Left lung (tissue), 10 donors: ENCODE measurements around the gene PIK3C3. TPM values are rescaled to one million over a fixed set of nuclear protein-coding genes. Genes with fewer than 3 reads are reported as not detected.
"Not testable (repeated sequence)": the region's sequence is repeated elsewhere in the genome, so short reads cannot be mapped to it uniquely, and the experiment has no call there.

Experiments used
- ATAC-seq: fragments of 200-7000 bp; cut with Tn5 transposase; one replicate; pipeline ENCODE4 v1.9.1; 2020; ENCODE audit warnings: moderate library complexity
- DNase-seq, 4 donors: peaks; one replicate each; pipeline ENCODE4 v3.0.0-alpha.2; 2013 to 2020
- H3K27ac ChIP-seq, 2 donors: fragments of 200-600 bp; sonication (generic) in 1 of 2; one replicate each; pipeline versions ENCODE4 v1.5.0 to v1.8.0; 2020 to 2021
- H3K27me3 ChIP-seq, 2 donors: fragments of 200-600 bp; sonication (generic) in 1 of 2; one replicate each; pipeline versions ENCODE4 v1.5.0 to v1.8.0; 2020 to 2021
- H3K36me3 ChIP-seq, 2 donors: fragments of 200-600 bp; sonication (generic) in 1 of 2; one replicate each; pipeline versions ENCODE4 v1.5.0 to v1.8.0; 2020 to 2021
- H3K4me1 ChIP-seq, 2 donors: fragments of 200-600 bp; one replicate each; pipeline ENCODE4 v1.8.0; 2021
- H3K4me3 ChIP-seq, 2 donors: fragments of 200-600 bp; sonication (generic) in 1 of 2; one replicate each; pipeline versions ENCODE4 v1.5.0 to v1.8.0; 2020 to 2021; ENCODE audit warnings: mild to moderate bottlenecking in 1 of 2
- H3K9me3 ChIP-seq, 2 donors: fragments of 200-600 bp; sonication (generic) in 1 of 2; one replicate each; pipeline versions ENCODE4 v1.5.0 to v1.8.0; 2020 to 2021
- CTCF ChIP-seq, 2 donors: fragments of 200-600 bp; sonication (generic) in 1 of 2; IDR thresholded peaks; one replicate each; pipeline versions ENCODE4 v1.5.0 to v1.8.0; 2021; ENCODE audit warnings: antibody characterized with exemption in 2 of 2
- intact Hi-C, 2 donors: fragments of 100-400 bp; cut with DNase I; formaldehyde crosslinking; loops; one replicate each; pipeline versions ENCODE4 v1.11.2 to v1.14.2; 2022
- polyA plus RNA-seq, 6 donors: library from polyadenylated mRNA; unstranded; fragments of 120-200 nt; gene quantifications; one replicate each; pipeline ENCODE4 v1.2.1, GENCODE V29; 2013; ENCODE audit not compliant: insufficient read length in 6 of 6
- total RNA-seq, 2 donors: library from RNA; stranded (reverse); fragmentation: NEBNext Ultra II Directional; extraction: Animal tissue kit (Norgen Biotek cat#: 25700); gene quantifications; one replicate each; pipeline ENCODE4 v1.2.1, GENCODE V29; 2021
- donor health status: DM: no; HTN: yes; CAD: no.
- donor health status: DM: no; HTN: no; CAD: no.

The PIK3C3 gene
- total and polyA plus RNA-seq, 8 donors = 40.3 to 75.2 (median 55.2) TPM

GRCh38 chr18:42005782-42006181 lies 50.7 kb downstream of the PIK3C3 start:
- Histone ChIP-seq H3K4me3 (no peak overlapping the region), H3K36me3 (peaks cover 0 to 58% of the 10 kb centered on the region in 2 donors), H3K9me3 (no peaks in the 10 kb centered on the region), H3K27ac (no peak overlapping the region), H3K27me3 (no peaks in the 10 kb centered on the region), H3K4me1 (no peaks in the 10 kb centered on the region)
- no peak for ATAC-seq
- intact Hi-C loops = no loop called here
- TF ChIP-seq CTCF (IDR thresholded peaks at IDR 0.05) = no peak
- DNase-seq = no peak

- H3K9me3 ChIP-seq, H3K27me3 ChIP-seq, DNase-seq, intact Hi-C loops, H3K4me3 ChIP-seq, H3K4me1 ChIP-seq, H3K27ac ChIP-seq, ATAC-seq: not testable (repeated sequence)
- H3K36me3 ChIP-seq = peaks cover 0 to 59% of the 10 kb centered on the region in 2 donors
Observed at GRCh38 chr18:42009457-42009856, 54.4 kb downstream of the PIK3C3 start.

GRCh38 chr18:42011053-42011452 lies 56.0 kb downstream of the PIK3C3 start:
- no peak for ATAC-seq

GRCh38 chr18:42018831-42019230 lies 63.8 kb downstream of the PIK3C3 start:
- intact Hi-C loops = no loop called here
- Histone ChIP-seq H3K27ac (no peak overlapping the region), H3K4me3 (no peak overlapping the region), H3K9me3 (no peaks in the 10 kb centered on the region), H3K27me3 (no peaks in the 10 kb centered on the region), H3K36me3 (peaks cover 0 to 54% of the 10 kb centered on the region in 2 donors), H3K4me1 (no peaks in the 10 kb centered on the region)
- TF ChIP-seq CTCF (IDR thresholded peaks at IDR 0.05) = no peak
- DNase-seq (no peak), ATAC-seq (no peak)

More at GRCh38 chr18:42011053-42011452, 56.0 kb downstream of the PIK3C3 start:
- no peak for DNase-seq
- H3K9me3 ChIP-seq = no peaks in the 10 kb centered on the region
- no peak overlapping the region for H3K27ac ChIP-seq
- intact Hi-C loops = no loop called here
- H3K4me3 ChIP-seq = no peak overlapping the region
- H3K27me3 ChIP-seq = no peaks in the 10 kb centered on the region
- no peak for TF ChIP-seq CTCF (IDR thresholded peaks at IDR 0.05)
- H3K36me3 ChIP-seq = peaks cover 0 to 58% of the 10 kb centered on the region in 2 donors
- no peaks in the 10 kb centered on the region for H3K4me1 ChIP-seq

- DNase-seq (no peak), ATAC-seq (no peak)
- Histone ChIP-seq H3K9me3 (no peaks in the 10 kb centered on the region), H3K4me3 (no peak overlapping the region), H3K27me3 (no peaks in the 10 kb centered on the region), H3K36me3 (peaks cover 0 to 52% of the 10 kb centered on the region in 2 donors), H3K27ac (no peak overlapping the region), H3K4me1 (no peaks in the 10 kb centered on the region)
- TF ChIP-seq CTCF (IDR thresholded peaks at IDR 0.05) = no peak
- intact Hi-C loops = no loop called here
Observed at GRCh38 chr18:42024131-42024530, 69.1 kb downstream of the PIK3C3 start.

DNA sequence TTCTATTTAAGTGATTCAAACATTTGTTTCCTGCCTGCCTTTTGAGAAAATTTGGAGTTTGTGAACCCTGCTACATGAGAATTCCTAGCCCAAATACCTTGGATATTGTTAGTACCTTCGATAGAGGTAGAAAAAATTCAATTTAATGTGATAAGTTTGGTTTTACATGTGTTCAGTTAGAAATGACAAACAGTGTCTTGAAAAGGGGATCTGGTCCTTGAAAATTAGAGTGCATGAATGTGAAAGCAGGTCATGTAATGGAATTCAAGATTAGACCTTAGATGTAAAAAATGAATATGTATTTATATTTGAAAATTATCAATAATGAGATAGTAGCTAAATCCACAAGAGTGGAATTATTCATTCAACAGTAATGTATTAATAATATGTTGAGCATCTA lies 70.5 kb downstream of the PIK3C3 start:
- no peak overlapping the region for H3K4me3 ChIP-seq
- H3K36me3 ChIP-seq = peaks cover 0 to 60% of the 10 kb centered on the region in 2 donors
- H3K27ac ChIP-seq = no peak overlapping the region
- ATAC-seq (no peak), DNase-seq (no peak)
- H3K4me1 ChIP-seq = no peaks in the 10 kb centered on the region
- no peak for TF ChIP-seq CTCF (IDR thresholded peaks at IDR 0.05)
- H3K9me3 ChIP-seq = no peaks in the 10 kb centered on the region
- no peaks in the 10 kb centered on the region for H3K27me3 ChIP-seq
- intact Hi-C loops = no loop called here
